Small intestine (tissue), 7 donors: ENCODE measurements around the gene MMP24. TPM values are rescaled to one million over a fixed set of nuclear protein-coding genes. Genes with fewer than 3 reads are reported as not detected.
"Not testable (repeated sequence)": the region's sequence is repeated elsewhere in the genome, so short reads cannot be mapped to it uniquely, and the experiment has no call there.

Source experiments
- DNase-seq, 2 donors: peaks; one replicate each; pipeline versions ENCODE4 v3.0.0 to v3.0.0-alpha.2; 2013
- FAIRE-seq: peaks from 2 replicates; lab custom pipeline; 2012; peaks lifted over from hg19 to GRCh38; lab: Jason Lieb, UNC
- H3K27ac ChIP-seq, 3 donors: one replicate each; pipeline ENCODE4 v1.5.1; 2013; ENCODE audit warnings: low read length in 2 of 3, mild to moderate bottlenecking in 2 of 3, control low read depth in 1 of 3, inconsistent platforms in 1 of 3, low read depth in 1 of 3, moderate library complexity in 1 of 3
- H3K27me3 ChIP-seq, 3 donors: one replicate each; pipeline ENCODE4 v1.6.1; 2013; ENCODE audit warnings: low read length in 3 of 3, inconsistent platforms in 1 of 3; ENCODE audit not compliant: control insufficient read depth in 3 of 3, insufficient read depth in 3 of 3
- H3K36me3 ChIP-seq, 3 donors: one replicate each; pipeline ENCODE4 v1.6.1; 2013; ENCODE audit warnings: low read length in 3 of 3, inconsistent platforms in 1 of 3, low read depth in 1 of 3, mild to moderate bottlenecking in 1 of 3, moderate library complexity in 1 of 3; ENCODE audit not compliant: control insufficient read depth in 3 of 3, insufficient read depth in 2 of 3
- H3K4me1 ChIP-seq, 3 donors: one replicate each; pipeline ENCODE4 v1.6.1; 2013; ENCODE audit warnings: low read length in 2 of 3, inconsistent platforms in 1 of 3, low read depth in 1 of 3, mild to moderate bottlenecking in 1 of 3, moderate library complexity in 1 of 3; ENCODE audit not compliant: control insufficient read depth in 3 of 3, insufficient read depth in 2 of 3
- H3K4me3 ChIP-seq, 3 donors: one replicate each; pipeline ENCODE4 v1.5.1; 2013; ENCODE audit warnings: low read length in 3 of 3, control low read depth in 1 of 3, inconsistent platforms in 1 of 3, low read depth in 1 of 3, mild to moderate bottlenecking in 1 of 3, moderate library complexity in 1 of 3
- H3K9me3 ChIP-seq, 2 donors: one replicate each; pipeline ENCODE4 v1.6.1; 2013; ENCODE audit warnings: low read depth in 1 of 2, low read length in 1 of 2; ENCODE audit not compliant: control insufficient read depth in 2 of 2, insufficient read depth in 1 of 2
- WGBS, 3 donors: extraction: QIAGEN DNeasy Blood & Tissue Kit; methylation state at CpG; one replicate each; pipeline ENCODE4 v1.1.7; 2013; 5-methylcytosine and 5-hydroxymethylcytosine counted together
- polyA plus RNA-seq, 4 donors: library from polyadenylated mRNA; stranded (reverse) in 3 of 4; unstranded in 1 of 4; fragments of 200-250 nt in 3 of 4; fragments of 120-200 nt in 1 of 4; gene quantifications; one replicate each; pipeline versions ENCODE4 v1.2.1 to v1.2.3, GENCODE V29; 2013
- donor health status: healthy with polysubstance abuse.
- donor health status: control.
- donor health status: control.
- donor health status: Bipolar disorder and iron deficiency.
- donor health status: healthy.

MMP24 gene
- polyA plus RNA-seq, 4 donors = 0.54 to 1.3 (median 0.73) TPM

GRCh38 chr20:35243317-35243716 lies 16.8 kb downstream of the MMP24 start:
- 61 to 67% (median 67%) methylated on average over 2 of the region's 2 CpGs for WGBS, 3 donors
- H3K9me3 ChIP-seq = no peaks in the 10 kb centered on the region

GRCh38 chr20:35243986-35244385 lies 17.5 kb downstream of the MMP24 start:
- H3K9me3 ChIP-seq = no peaks in the 10 kb centered on the region
- H3K4me1 ChIP-seq = no peaks in the 10 kb centered on the region
- no peaks in the 10 kb centered on the region for H3K27me3 ChIP-seq
- FAIRE-seq (no peak), DNase-seq (no peak)
- 63 to 66% (median 64%) methylated on average over 2 of the region's 2 CpGs for WGBS, 3 donors
- H3K4me3 ChIP-seq = no peak overlapping the region
- peaks cover 0 to 4% (median 0%) of the 10 kb centered on the region in 3 donors for H3K36me3 ChIP-seq
- H3K27ac ChIP-seq = no peak overlapping the region

More at GRCh38 chr20:35243317-35243716, 16.8 kb downstream of the MMP24 start:
- DNase-seq (no peak), FAIRE-seq (no peak)
- H3K36me3 ChIP-seq = no peaks in the 10 kb centered on the region
- H3K4me1 ChIP-seq = no peaks in the 10 kb centered on the region
- no peaks in the 10 kb centered on the region for H3K27me3 ChIP-seq
- H3K4me3 ChIP-seq = no peak overlapping the region
- H3K27ac ChIP-seq = no peak overlapping the region

GRCh38 chr20:35246723-35247122 lies 20.2 kb downstream of the MMP24 start:
- no peaks in the 10 kb centered on the region for H3K27me3 ChIP-seq
- H3K4me1 ChIP-seq = peaks cover 0 to 4% (median 0%) of the 10 kb centered on the region in 3 donors
- H3K9me3 ChIP-seq = no peaks in the 10 kb centered on the region
- no peak overlapping the region for H3K27ac ChIP-seq
- WGBS, 3 donors = 75 to 87% (median 80%) methylated on average over 12 of the region's 12 CpGs
- H3K4me3 ChIP-seq = no peak overlapping the region
- DNase-seq (peak; percentile 23 to 42), FAIRE-seq (no peak)
- peaks cover 0 to 5% (median 0%) of the 10 kb centered on the region in 3 donors for H3K36me3 ChIP-seq

GRCh38 chr20:35248641-35249475 lies 22.4 kb downstream of the MMP24 start:
- no peak for FAIRE-seq
- WGBS, 3 donors = 85 to 91% (median 89%) methylated on average over 9 of the region's 9 CpGs
- H3K4me3 ChIP-seq = no peak overlapping the region

GRCh38 chr20:35251613-35251940 lies 25.1 kb downstream of the MMP24 start:
- Histone ChIP-seq H3K27ac (peak overlapping the region in 2 of 3 donors; percentile 36 to 84), H3K36me3 (peaks cover 0 to 14% (median 0%) of the 10 kb centered on the region in 3 donors), H3K4me1 (peaks cover 0 to 5% (median 3%) of the 10 kb centered on the region in 3 donors), H3K4me3 (no peak overlapping the region), H3K27me3 (no peaks in the 10 kb centered on the region), H3K9me3 (no peaks in the 10 kb centered on the region)
- 75 to 88% (median 85%) methylated on average over 2 of the region's 2 CpGs for WGBS, 3 donors
- DNase-seq (no peak), FAIRE-seq (no peak)

More at GRCh38 chr20:35248641-35249475, 22.4 kb downstream of the MMP24 start:
- Histone ChIP-seq H3K27me3 (no peaks in the 10 kb centered on the region), H3K36me3 (peaks cover 0 to 8% (median 0%) of the 10 kb centered on the region in 3 donors), H3K9me3 (no peaks in the 10 kb centered on the region), H3K27ac (no peak overlapping the region), H3K4me1 (peaks cover 0 to 5% (median 3%) of the 10 kb centered on the region in 3 donors)
- no peak for DNase-seq

- DNase-seq (peak in 1 of 2 donors; percentile 52), FAIRE-seq (no peak)
- no peak overlapping the region for H3K4me3 ChIP-seq
- peaks cover 0 to 5% (median 3%) of the 10 kb centered on the region in 3 donors for H3K4me1 ChIP-seq
- peaks cover 0 to 14% (median 0%) of the 10 kb centered on the region in 3 donors for H3K36me3 ChIP-seq
- peak overlapping the region in 2 of 3 donors; percentile 80 to 84 for H3K27ac ChIP-seq
- no peaks in the 10 kb centered on the region for H3K9me3 ChIP-seq
- 39 to 56% (median 42%) methylated on average over 2 of the region's 2 CpGs for WGBS, 3 donors
- H3K27me3 ChIP-seq = no peaks in the 10 kb centered on the region
Measured at GRCh38 chr20:35252037-35252461, 25.6 kb downstream of the MMP24 start.

GRCh38 chr20:35252598-35252997 lies 26.1 kb downstream of the MMP24 start:
- Histone ChIP-seq H3K36me3 (peaks cover 0 to 14% (median 0%) of the 10 kb centered on the region in 3 donors), H3K27ac (peak overlapping the region in 2 of 3 donors; percentile 80 to 84)
- WGBS, 3 donors = 19 to 69% (median 50%) methylated on average over 1 to 2 of the region's 2 CpGs
- not testable (repeated sequence) for H3K27me3 ChIP-seq, H3K9me3 ChIP-seq, H3K4me1 ChIP-seq, H3K4me3 ChIP-seq, FAIRE-seq
- DNase-seq = peak in 1 of 2 donors; percentile 71

- H3K27me3 ChIP-seq = no peaks in the 10 kb centered on the region
- FAIRE-seq = no peak
- peaks cover 3 to 7% (median 6%) of the 10 kb centered on the region in 3 donors for H3K4me1 ChIP-seq
- 10 to 54% (median 23%) methylated on average over 3 of the region's 3 CpGs for WGBS, 3 donors
- H3K36me3 ChIP-seq = peaks cover 0 to 14% (median 0%) of the 10 kb centered on the region in 3 donors
- H3K9me3 ChIP-seq = no peaks in the 10 kb centered on the region
- no peak overlapping the region for H3K4me3 ChIP-seq
- DNase-seq = peak in 1 of 2 donors; percentile 52
- H3K27ac ChIP-seq = peak overlapping the region in 1 of 3 donors; percentile 22
Measured at GRCh38 chr20:35253010-35253409, 26.5 kb downstream of the MMP24 start.
